IMR-90 (cell line): Measurements from ENCODE around the gene YPEL3.

ENCODE experiments used
- CEBPB ChIP-seq: IDR thresholded peaks from 2 replicates; pipeline ENCODE4 v1.6.1; 2012; ENCODE audit warnings: low read depth, low read length, improper control_type of control experiment
- CHD1 ChIP-seq: IDR thresholded peaks from 2 replicates; pipeline ENCODE4 v1.6.1; 2012; ENCODE audit warnings: low read depth, low read length, improper control_type of control experiment
- FOS ChIP-seq: fragments of 150-350 bp; IDR thresholded peaks from 2 replicates; pipeline ENCODE4 v1.6.1; 2016; ENCODE audit warnings: low read depth, low read length
- MAFK ChIP-seq: IDR thresholded peaks from 2 replicates; pipeline ENCODE4 v1.6.1; 2012; ENCODE audit warnings: low read depth, low read length, improper control_type of control experiment
- MAZ ChIP-seq: IDR thresholded peaks from 2 replicates; pipeline ENCODE4 v1.6.1; 2012; ENCODE audit warnings: low read depth, mild to moderate bottlenecking, low read length, improper control_type of control experiment, moderate library complexity, borderline replicate concordance
- MXI1 ChIP-seq: IDR thresholded peaks from 2 replicates; pipeline ENCODE4 v1.6.1; 2012; ENCODE audit warnings: low read depth, mild to moderate bottlenecking, low read length, moderate library complexity, borderline replicate concordance
- POLR2A ChIP-seq: IDR thresholded peaks from 2 replicates; pipeline ENCODE4 v1.6.1; 2012; ENCODE audit warnings: mild to moderate bottlenecking, low read depth, low read length
- RAD21 ChIP-seq: IDR thresholded peaks from 2 replicates; pipeline ENCODE4 v1.6.1; 2012; ENCODE audit warnings: low read length, improper control_type of control experiment
- RCOR1 ChIP-seq: IDR thresholded peaks from 2 replicates; pipeline ENCODE4 v1.6.1; 2012; ENCODE audit warnings: mild to moderate bottlenecking, low read length, improper control_type of control experiment; ENCODE audit not compliant: insufficient replicate concordance
- RFX5 ChIP-seq: IDR thresholded peaks from 2 replicates; pipeline ENCODE4 v1.8.0; 2012; ENCODE audit warnings: low read depth, mild to moderate bottlenecking, low read length, moderate library complexity
- SMC3 ChIP-seq: fragments of 150-350 bp; IDR thresholded peaks from 2 replicates; pipeline ENCODE4 v1.6.1; 2016; ENCODE audit warnings: low read depth, mild to moderate bottlenecking, antibody characterized with exemption, low read length, moderate library complexity
- TF ChIP-seq, protein P1 (sequence below): conservative IDR thresholded peaks from 2 replicates; pipeline ENCODE4 v1.5.1; 2012; ENCODE audit warnings: mild to moderate bottlenecking, low read depth, low read length, improper control_type of control experiment
- TF ChIP-seq, protein P2 (sequence below): fragments of 150-350 bp; IDR thresholded peaks from 2 replicates; pipeline ENCODE4 v1.6.1; 2016; ENCODE audit warnings: low read depth, mild to moderate bottlenecking, low read length, moderate library complexity, borderline replicate concordance
- TF ChIP-seq, protein P3 (sequence below): fragments of 150-350 bp; IDR thresholded peaks from 2 replicates; pipeline ENCODE4 v1.6.1; 2017; ENCODE audit warnings: mild to moderate bottlenecking, antibody characterized with exemption, low read length, low read depth

DNA sequence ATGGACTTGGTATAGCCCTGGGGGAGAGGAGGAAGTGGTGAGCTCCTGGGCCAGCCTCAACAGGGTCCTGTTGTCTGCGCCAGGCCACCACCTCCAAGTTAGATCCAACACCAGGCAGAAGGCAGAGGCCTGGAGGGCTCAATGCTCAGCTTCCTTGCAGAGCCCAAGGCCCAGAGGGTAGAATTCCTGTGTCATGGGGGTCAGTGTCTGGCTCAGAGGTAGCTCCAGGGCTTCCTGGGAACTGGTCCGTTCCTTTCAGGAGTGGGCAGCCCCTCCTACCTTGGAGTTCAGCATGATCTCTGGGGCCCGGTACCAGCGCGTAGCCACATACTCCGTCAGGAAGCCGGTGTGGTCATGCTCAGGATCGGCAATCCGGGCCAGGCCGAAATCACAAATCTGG lies 21.8 kb upstream of the YPEL3 start:
- TF ChIP-seq, protein P1, sequence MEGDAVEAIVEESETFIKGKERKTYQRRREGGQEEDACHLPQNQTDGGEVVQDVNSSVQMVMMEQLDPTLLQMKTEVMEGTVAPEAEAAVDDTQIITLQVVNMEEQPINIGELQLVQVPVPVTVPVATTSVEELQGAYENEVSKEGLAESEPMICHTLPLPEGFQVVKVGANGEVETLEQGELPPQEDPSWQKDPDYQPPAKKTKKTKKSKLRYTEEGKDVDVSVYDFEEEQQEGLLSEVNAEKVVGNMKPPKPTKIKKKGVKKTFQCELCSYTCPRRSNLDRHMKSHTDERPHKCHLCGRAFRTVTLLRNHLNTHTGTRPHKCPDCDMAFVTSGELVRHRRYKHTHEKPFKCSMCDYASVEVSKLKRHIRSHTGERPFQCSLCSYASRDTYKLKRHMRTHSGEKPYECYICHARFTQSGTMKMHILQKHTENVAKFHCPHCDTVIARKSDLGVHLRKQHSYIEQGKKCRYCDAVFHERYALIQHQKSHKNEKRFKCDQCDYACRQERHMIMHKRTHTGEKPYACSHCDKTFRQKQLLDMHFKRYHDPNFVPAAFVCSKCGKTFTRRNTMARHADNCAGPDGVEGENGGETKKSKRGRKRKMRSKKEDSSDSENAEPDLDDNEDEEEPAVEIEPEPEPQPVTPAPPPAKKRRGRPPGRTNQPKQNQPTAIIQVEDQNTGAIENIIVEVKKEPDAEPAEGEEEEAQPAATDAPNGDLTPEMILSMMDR = no peak
- TF ChIP-seq RFX5 (no peak), SMC3 (no peak), RAD21 (no peak), POLR2A (no peak), RCOR1 (no peak), MAFK (no peak), MAZ (no peak), CEBPB (no peak), MXI1 (no peak), CHD1 (no peak), FOS (no peak)
- TF ChIP-seq, protein P2, sequence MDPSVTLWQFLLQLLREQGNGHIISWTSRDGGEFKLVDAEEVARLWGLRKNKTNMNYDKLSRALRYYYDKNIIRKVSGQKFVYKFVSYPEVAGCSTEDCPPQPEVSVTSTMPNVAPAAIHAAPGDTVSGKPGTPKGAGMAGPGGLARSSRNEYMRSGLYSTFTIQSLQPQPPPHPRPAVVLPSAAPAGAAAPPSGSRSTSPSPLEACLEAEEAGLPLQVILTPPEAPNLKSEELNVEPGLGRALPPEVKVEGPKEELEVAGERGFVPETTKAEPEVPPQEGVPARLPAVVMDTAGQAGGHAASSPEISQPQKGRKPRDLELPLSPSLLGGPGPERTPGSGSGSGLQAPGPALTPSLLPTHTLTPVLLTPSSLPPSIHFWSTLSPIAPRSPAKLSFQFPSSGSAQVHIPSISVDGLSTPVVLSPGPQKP = no peak
- TF ChIP-seq, protein P3, sequence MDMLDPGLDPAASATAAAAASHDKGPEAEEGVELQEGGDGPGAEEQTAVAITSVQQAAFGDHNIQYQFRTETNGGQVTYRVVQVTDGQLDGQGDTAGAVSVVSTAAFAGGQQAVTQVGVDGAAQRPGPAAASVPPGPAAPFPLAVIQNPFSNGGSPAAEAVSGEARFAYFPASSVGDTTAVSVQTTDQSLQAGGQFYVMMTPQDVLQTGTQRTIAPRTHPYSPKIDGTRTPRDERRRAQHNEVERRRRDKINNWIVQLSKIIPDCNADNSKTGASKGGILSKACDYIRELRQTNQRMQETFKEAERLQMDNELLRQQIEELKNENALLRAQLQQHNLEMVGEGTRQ = no peak
